HEK293 (cell line): ENCODE results near the gene FNIP1.
"Not testable (repeated sequence)": the region's sequence is repeated elsewhere in the genome, so short reads cannot be mapped to it uniquely, and the experiment has no call there.

Experiments used
- CTCF ChIA-PET: fragments of 350-600 bp; formaldehyde crosslinking; extraction: SDS; loops from one replicate; lab custom pipeline; 2021; ENCODE audit warnings: antibody characterized with exemption; lab: Yijun Ruan, JAX
- POLR2A ChIA-PET: fragments of 300-600 bp; formaldehyde crosslinking; extraction: SDS; loops from one replicate; lab custom pipeline; 2020; ENCODE audit warnings: antibody characterized with exemption, inconsistent platforms; lab: Yijun Ruan, JAX
- H3K27ac ChIP-seq: fragments of 200-500 bp; sonication (Bioruptor generic); 2 replicates; pipeline ENCODE4 v1.5.1; 2014; ENCODE audit warnings: low read depth, low read length, control low read depth, inconsistent platforms; ENCODE audit errors: extremely low read depth
- H3K36me3 ChIP-seq, 2 experiments: fragments of 200-500 bp in 1 of 2; sonication (Bioruptor generic) in 1 of 2; 1 replicate in 1 of 2; 2 replicates in 1 of 2; pipeline ENCODE4 v1.5.1; 2014 to 2017; ENCODE audit warnings: inconsistent platforms in 2 of 2, low read length in 2 of 2; ENCODE audit not compliant: control insufficient read depth in 2 of 2, insufficient read depth in 1 of 2
- H3K4me1 ChIP-seq: fragments of 200-500 bp; sonication (Bioruptor generic); 2 replicates; pipeline ENCODE4 v1.5.1; 2014; ENCODE audit warnings: mild to moderate bottlenecking, low read length, inconsistent platforms; ENCODE audit not compliant: control insufficient read depth, insufficient read depth
- H3K4me3 ChIP-seq: 2 replicates; pipeline ENCODE4 v1.5.1; 2011; ENCODE audit warnings: low read depth, mild to moderate bottlenecking, control low read depth, low read length, moderate library complexity
- H3K9me3 ChIP-seq: fragments of 200-500 bp; sonication (Bioruptor generic); 2 replicates; pipeline ENCODE4 v1.5.1; 2014; ENCODE audit warnings: low read depth, low read length, inconsistent platforms; ENCODE audit not compliant: control insufficient read depth, insufficient read depth
- HOXD13 ChIP-seq: sonication (generic); formaldehyde crosslinking; IDR thresholded peaks from 2 replicates; pipeline ENCODE4 v1.8.0; 2022; ENCODE audit warnings: missing genetic modification reagents, borderline replicate concordance
- IKZF3 ChIP-seq: fragments of 450-650 bp; IDR thresholded peaks from 2 replicates; pipeline ENCODE4 v1.5.0; 2018; ENCODE audit warnings: missing biosample characterization, mild to moderate bottlenecking, missing genetic modification characterization, moderate library complexity
- SALL2 ChIP-seq: fragments of 450-650 bp; formaldehyde crosslinking; IDR thresholded peaks from 2 replicates; pipeline ENCODE4 v1.5.0; 2017; ENCODE audit warnings: missing biosample characterization, mild to moderate bottlenecking, missing genetic modification characterization, borderline replicate concordance
- SCRT1 ChIP-seq: fragments of 450-650 bp; formaldehyde crosslinking; IDR thresholded peaks from 2 replicates; pipeline ENCODE4 v1.5.1; 2016; ENCODE audit warnings: missing biosample characterization, missing genetic modification characterization, borderline replicate concordance
- SP3 ChIP-seq: fragments of 450-650 bp; formaldehyde crosslinking; IDR thresholded peaks from 2 replicates; pipeline ENCODE4 v1.5.1; 2016; ENCODE audit warnings: missing biosample characterization, missing genetic modification characterization
- ZNF157 ChIP-seq: fragments of 450-650 bp; formaldehyde crosslinking; IDR thresholded peaks from 2 replicates; pipeline ENCODE4 v1.5.1; 2016; ENCODE audit warnings: missing biosample characterization, missing genetic modification characterization
- ZNF169 ChIP-seq: fragments of 450-650 bp; formaldehyde crosslinking; IDR thresholded peaks from 2 replicates; pipeline ENCODE4 v1.5.1; 2016; ENCODE audit warnings: missing biosample characterization, missing genetic modification characterization
- ZNF292 ChIP-seq: fragments of 450-650 bp; formaldehyde crosslinking; IDR thresholded peaks from 2 replicates; pipeline ENCODE4 v1.5.1; 2016; ENCODE audit warnings: low read depth, missing biosample characterization, missing genetic modification characterization, borderline replicate concordance
- ZNF473 ChIP-seq: fragments of 450-650 bp; formaldehyde crosslinking; IDR thresholded peaks from 2 replicates; pipeline ENCODE4 v1.5.1; 2017; ENCODE audit warnings: missing biosample characterization, missing genetic modification characterization
- ZNF558 ChIP-seq: fragments of 450-650 bp; formaldehyde crosslinking; IDR thresholded peaks from 2 replicates; pipeline ENCODE4 v1.5.1; 2016; ENCODE audit warnings: missing biosample characterization, missing genetic modification characterization
- ZNF585B ChIP-seq: fragments of 450-650 bp; formaldehyde crosslinking; IDR thresholded peaks from 2 replicates; pipeline ENCODE4 v1.5.1; 2016; ENCODE audit warnings: missing biosample characterization, missing genetic modification characterization
- ZNF677 ChIP-seq: fragments of 450-650 bp; IDR thresholded peaks from 2 replicates; pipeline ENCODE4 v1.5.0; 2018; ENCODE audit warnings: missing biosample characterization, mild to moderate bottlenecking, missing genetic modification characterization, moderate library complexity
- ZNF791 ChIP-seq: fragments of 450-650 bp; formaldehyde crosslinking; IDR thresholded peaks from 2 replicates; pipeline ENCODE4 v1.5.1; 2016; ENCODE audit warnings: missing biosample characterization, missing genetic modification characterization
- ZNF837 ChIP-seq: fragments of 450-650 bp; formaldehyde crosslinking; IDR thresholded peaks from 2 replicates; pipeline ENCODE4 v1.5.1; 2016; ENCODE audit warnings: missing biosample characterization, missing genetic modification characterization
- TF ChIP-seq, protein P1 (sequence below): fragments of 450-650 bp; formaldehyde crosslinking; optimal IDR thresholded peaks from 2 replicates; pipeline ENCODE3; 2016; ENCODE audit warnings: missing biosample characterization, mild to moderate bottlenecking, missing genetic modification characterization
- TF ChIP-seq, protein P2 (sequence below): fragments of 450-650 bp; formaldehyde crosslinking; IDR thresholded peaks from 2 replicates; pipeline ENCODE4 v1.5.1; 2016; ENCODE audit warnings: missing biosample characterization, missing genetic modification characterization, low read depth
- TF ChIP-seq, protein P3 (sequence below): fragments of 450-650 bp; formaldehyde crosslinking; IDR thresholded peaks from 2 replicates; pipeline ENCODE4 v1.5.1; 2017; ENCODE audit warnings: missing biosample characterization, missing genetic modification characterization

FNIP1 gene

DNA sequence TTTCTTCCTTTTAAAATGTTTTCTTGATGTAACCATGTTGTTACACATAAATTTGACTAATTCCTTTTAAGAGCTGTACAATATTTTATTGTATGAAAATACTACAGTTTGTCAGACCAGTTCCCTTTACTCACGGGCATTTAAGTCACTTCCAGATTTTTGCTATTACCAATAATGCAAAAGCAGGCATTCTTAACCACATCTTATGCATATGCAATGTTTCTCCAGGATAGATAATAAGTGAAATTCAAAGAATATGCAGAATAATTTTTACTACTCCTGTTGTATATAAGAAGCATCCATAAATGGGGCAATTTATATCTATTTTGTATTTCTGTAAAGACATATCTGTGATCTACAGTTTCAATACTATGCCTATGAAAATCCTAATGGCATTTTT, 77.3 kb downstream of the FNIP1 start:
- H3K9me3 ChIP-seq, result no peaks in the 10 kb centered on the region
- ChIA-PET CTCF (no interaction called here), POLR2A (no interaction called here)
- H3K4me1 ChIP-seq, result no peaks in the 10 kb centered on the region
- TF ChIP-seq ZNF585B (tag by site-specific recombination) (no peak), SCRT1 (tag by site-specific recombination) (no peak), ZNF837 (tag by site-specific recombination) (no peak), ZNF558 (no peak), IKZF3 (no peak), ZNF169 (tag by site-specific recombination) (no peak), ZNF157 (tag by site-specific recombination) (no peak), SP3 (tag by site-specific recombination) (no peak), ZNF677 (tag by site-specific recombination) (no peak), ZNF292 (tag by site-specific recombination) (no peak), HOXD13 (no peak), ZNF473 (no peak), SALL2 (tag by site-specific recombination) (no peak)
- TF ChIP-seq, protein P1, sequence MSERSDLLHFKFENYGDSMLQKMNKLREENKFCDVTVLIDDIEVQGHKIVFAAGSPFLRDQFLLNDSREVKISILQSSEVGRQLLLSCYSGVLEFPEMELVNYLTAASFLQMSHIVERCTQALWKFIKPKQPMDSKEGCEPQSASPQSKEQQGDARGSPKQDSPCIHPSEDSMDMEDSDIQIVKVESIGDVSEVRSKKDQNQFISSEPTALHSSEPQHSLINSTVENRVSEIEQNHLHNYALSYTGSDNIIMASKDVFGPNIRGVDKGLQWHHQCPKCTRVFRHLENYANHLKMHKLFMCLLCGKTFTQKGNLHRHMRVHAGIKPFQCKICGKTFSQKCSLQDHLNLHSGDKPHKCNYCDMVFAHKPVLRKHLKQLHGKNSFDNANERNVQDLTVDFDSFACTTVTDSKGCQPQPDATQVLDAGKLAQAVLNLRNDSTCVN (tag by site-specific recombination), result no peak
- TF ChIP-seq, protein P2, sequence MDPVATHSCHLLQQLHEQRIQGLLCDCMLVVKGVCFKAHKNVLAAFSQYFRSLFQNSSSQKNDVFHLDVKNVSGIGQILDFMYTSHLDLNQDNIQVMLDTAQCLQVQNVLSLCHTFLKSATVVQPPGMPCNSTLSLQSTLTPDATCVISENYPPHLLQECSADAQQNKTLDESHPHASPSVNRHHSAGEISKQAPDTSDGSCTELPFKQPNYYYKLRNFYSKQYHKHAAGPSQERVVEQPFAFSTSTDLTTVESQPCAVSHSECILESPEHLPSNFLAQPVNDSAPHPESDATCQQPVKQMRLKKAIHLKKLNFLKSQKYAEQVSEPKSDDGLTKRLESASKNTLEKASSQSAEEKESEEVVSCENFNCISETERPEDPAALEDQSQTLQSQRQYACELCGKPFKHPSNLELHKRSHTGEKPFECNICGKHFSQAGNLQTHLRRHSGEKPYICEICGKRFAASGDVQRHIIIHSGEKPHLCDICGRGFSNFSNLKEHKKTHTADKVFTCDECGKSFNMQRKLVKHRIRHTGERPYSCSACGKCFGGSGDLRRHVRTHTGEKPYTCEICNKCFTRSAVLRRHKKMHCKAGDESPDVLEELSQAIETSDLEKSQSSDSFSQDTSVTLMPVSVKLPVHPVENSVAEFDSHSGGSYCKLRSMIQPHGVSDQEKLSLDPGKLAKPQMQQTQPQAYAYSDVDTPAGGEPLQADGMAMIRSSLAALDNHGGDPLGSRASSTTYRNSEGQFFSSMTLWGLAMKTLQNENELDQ (tag by site-specific recombination), result no peak
- no peak overlapping the region for H3K4me3 ChIP-seq
- H3K27ac ChIP-seq, result no peak overlapping the region
- peaks cover 7 to 16% of the 10 kb centered on the region in 2 experiments; a peak in 2 of 3 replicates for H3K36me3 ChIP-seq

DNA sequence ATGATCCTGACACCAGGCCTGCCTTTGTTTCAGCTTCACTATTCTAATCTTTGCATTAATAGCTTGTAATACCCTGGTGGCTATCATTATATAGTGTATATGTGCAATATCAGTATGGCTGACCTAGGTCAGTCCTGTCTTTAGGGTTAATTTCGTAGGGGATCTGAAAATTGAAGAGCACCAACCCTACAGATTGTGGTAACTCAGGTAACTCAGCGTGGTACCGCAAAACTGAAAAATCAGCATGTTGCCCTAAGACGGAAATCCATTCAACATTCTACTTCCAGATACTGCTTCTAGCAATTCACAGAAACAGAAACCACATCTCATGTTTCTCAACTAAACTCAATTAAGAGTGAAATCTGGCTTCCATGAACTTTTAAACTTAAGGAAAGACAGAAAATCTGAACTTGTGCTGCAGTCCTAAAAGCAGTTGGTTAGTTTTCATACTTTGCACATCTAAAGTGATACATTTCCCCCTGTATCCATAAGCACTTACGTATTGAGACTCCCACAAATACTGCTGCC, 78.3 kb downstream of the FNIP1 start:
- no peaks in the 10 kb centered on the region for H3K9me3 ChIP-seq
- no peak overlapping the region for H3K27ac ChIP-seq
- H3K36me3 ChIP-seq, result peaks cover 7 to 24% of the 10 kb centered on the region in 2 experiments; a peak in 2 of 3 replicates
- POLR2A ChIA-PET, result no interaction called here
- H3K4me3 ChIP-seq, result no peak overlapping the region
- H3K4me1 ChIP-seq, result no peaks in the 10 kb centered on the region
- TF ChIP-seq, protein P3, sequence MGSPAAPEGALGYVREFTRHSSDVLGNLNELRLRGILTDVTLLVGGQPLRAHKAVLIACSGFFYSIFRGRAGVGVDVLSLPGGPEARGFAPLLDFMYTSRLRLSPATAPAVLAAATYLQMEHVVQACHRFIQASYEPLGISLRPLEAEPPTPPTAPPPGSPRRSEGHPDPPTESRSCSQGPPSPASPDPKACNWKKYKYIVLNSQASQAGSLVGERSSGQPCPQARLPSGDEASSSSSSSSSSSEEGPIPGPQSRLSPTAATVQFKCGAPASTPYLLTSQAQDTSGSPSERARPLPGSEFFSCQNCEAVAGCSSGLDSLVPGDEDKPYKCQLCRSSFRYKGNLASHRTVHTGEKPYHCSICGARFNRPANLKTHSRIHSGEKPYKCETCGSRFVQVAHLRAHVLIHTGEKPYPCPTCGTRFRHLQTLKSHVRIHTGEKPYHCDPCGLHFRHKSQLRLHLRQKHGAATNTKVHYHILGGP (tag by site-specific recombination), result no peak
- TF ChIP-seq ZNF791, result no peak
- CTCF ChIA-PET, result no interaction called here

DNA sequence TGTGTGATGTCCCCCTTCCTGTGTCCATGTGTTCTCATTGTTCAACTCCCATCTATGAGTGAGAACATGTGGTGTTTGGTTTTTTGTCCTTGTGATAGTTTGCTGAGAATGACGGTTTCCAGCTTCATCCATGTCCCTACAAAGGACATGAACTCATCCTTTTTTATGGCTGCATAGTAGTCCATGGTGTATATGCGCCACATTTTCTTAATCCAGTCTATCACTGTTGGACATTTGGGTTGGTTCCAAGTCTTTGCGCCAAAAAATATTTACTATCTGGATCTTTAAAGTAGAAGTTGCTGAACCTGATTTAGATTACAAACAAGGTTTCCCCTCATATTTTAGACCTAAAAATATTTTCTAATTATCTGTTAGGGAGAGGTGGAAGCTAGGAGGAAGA, 79.7 kb downstream of the FNIP1 start:
- CTCF ChIA-PET, H3K4me3 ChIP-seq, POLR2A ChIA-PET, H3K4me1 ChIP-seq, H3K27ac ChIP-seq, H3K9me3 ChIP-seq: not testable (repeated sequence)
- peaks cover 4 to 24% of the 10 kb centered on the region in 2 experiments; a peak in 2 of 3 replicates for H3K36me3 ChIP-seq
